Measurements from ENCODE around the gene RAP1A.

RAP1A gene

DNA sequence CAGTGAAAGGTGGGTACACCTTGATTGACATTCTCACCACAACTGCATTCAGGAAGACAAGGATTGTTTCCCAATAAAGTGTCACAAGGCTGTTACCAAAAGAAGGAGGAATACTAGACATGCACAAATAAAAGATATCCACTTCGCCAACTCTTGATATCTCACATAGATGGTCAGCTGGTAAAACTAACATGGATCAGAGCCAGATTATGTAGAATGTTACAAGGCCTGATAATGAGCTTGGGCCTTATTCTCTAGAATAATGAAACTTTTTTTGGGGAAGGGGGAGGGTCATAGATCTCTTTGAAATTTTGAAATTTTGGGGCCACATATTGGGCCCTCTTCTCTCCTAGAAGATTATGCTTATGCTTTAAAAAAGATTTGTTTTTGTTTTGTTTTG lies 24.9 kb downstream of the RAP1A start:
- no peak overlapping the region for H3K4me3 ChIP-seq (ENCODE audit: low read depth, low read length)
- in situ Hi-C loops (cut with HindIII; ENCODE audit: low sequenced_read_pairs), result no loop called here
- TF ChIP-seq, protein P1, sequence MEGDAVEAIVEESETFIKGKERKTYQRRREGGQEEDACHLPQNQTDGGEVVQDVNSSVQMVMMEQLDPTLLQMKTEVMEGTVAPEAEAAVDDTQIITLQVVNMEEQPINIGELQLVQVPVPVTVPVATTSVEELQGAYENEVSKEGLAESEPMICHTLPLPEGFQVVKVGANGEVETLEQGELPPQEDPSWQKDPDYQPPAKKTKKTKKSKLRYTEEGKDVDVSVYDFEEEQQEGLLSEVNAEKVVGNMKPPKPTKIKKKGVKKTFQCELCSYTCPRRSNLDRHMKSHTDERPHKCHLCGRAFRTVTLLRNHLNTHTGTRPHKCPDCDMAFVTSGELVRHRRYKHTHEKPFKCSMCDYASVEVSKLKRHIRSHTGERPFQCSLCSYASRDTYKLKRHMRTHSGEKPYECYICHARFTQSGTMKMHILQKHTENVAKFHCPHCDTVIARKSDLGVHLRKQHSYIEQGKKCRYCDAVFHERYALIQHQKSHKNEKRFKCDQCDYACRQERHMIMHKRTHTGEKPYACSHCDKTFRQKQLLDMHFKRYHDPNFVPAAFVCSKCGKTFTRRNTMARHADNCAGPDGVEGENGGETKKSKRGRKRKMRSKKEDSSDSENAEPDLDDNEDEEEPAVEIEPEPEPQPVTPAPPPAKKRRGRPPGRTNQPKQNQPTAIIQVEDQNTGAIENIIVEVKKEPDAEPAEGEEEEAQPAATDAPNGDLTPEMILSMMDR (IDR thresholded peaks at IDR 0.05; ENCODE audit: low read depth, low read length, missing control alignments), result no peak
- DNase-seq (ENCODE audit: low read depth), result no peak

DNA sequence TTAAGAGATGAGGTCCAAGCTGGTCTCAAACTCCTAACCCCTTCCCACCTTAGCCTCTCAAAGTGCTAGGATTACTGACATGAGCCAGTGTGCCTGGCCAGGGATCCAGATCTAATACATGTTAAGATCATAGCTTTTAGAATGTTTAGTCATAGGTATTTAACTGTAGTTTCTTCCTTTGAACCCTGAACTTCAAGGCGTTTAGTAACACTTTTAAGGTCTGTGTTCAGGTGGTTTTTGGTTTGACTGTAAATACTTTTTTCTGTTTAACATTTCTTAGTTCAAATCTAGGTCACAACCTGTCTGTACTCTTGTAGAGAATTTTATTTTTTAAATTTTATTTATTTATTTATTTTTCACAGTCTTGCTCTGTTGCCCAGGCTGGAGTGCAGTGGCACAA lies 28.1 kb downstream of the RAP1A start:
- H3K4me3 ChIP-seq (ENCODE audit: low read depth, low read length), result no peak overlapping the region
- in situ Hi-C loops (cut with HindIII; ENCODE audit: low sequenced_read_pairs), result no loop called here
- no peak for DNase-seq (ENCODE audit: low read depth)
- TF ChIP-seq, protein P1 (IDR thresholded peaks at IDR 0.05; ENCODE audit: low read depth, low read length, missing control alignments), result no peak

DNA sequence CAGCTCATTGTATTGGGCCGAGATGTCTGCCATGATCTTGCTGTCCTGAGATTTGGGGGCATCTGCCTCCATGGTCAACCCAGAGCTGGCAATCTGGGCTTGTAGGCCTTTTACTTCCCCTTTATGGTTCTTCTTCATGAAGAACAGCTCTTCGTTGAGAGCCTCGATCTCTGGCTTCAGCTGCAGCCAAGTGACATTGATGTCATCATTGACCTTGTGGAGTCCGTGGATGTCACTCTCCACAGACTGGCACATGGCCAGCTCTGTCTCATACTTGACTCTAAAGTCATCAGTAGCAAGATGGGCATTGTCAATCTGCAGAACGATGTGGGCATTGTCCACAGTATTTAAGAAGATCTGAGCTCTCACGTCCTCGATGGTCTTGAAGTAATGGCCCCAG lies 29.2 kb downstream of the RAP1A start:
- in situ Hi-C loops (cut with HindIII; ENCODE audit: low sequenced_read_pairs), result no loop called here
- no peak overlapping the region for H3K4me3 ChIP-seq (ENCODE audit: low read depth, low read length)
- no peak for DNase-seq (ENCODE audit: low read depth)
- TF ChIP-seq, protein P1 (IDR thresholded peaks at IDR 0.05; ENCODE audit: low read depth, low read length, missing control alignments), result no peak

DNA sequence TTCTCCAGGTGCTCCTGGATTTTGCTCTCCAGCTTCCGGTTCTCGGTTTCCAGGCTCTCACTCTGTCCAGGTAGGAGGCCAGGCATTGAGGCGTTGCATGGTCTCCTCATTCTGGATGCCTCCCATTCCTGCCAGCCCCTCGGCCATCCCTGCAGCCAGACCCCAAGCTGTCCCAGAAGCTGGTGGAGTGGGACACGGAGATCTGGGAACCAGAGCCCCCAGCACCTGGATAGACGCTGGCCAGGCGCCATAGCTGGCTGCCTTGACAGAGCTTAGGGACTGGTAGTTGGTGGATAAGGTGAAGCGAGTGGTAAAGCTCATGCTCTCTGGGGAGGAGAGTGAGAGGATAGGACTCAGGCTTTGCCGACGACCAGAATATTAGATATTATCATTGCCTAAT lies 29.6 kb downstream of the RAP1A start:
- TF ChIP-seq, protein P1 (IDR thresholded peaks at IDR 0.05; ENCODE audit: low read depth, low read length, missing control alignments), result no peak
- no peak overlapping the region for H3K4me3 ChIP-seq (ENCODE audit: low read depth, low read length)
- no peak for DNase-seq (ENCODE audit: low read depth)
- in situ Hi-C loops (cut with HindIII; ENCODE audit: low sequenced_read_pairs), result no loop called here

DNA sequence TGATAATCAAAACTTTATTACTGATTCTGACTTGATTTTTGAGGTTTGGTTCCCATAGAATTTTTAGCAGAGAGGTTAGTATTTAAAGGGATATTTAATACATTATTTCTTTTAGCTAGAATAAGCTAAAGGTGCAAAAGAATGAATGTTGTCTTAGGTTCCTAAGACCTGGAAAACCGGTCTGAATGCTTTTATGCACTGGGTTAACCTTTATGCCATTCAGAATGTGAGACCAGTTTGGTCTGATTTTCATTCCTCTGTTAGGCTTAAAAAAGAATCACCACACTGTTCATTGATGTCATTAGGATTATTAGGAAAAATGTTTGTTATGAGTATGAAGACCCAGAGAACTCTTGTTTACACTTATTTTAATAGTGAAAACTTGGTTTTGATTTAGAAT lies 30.1 kb downstream of the RAP1A start:
- no peak for DNase-seq (ENCODE audit: low read depth)
- TF ChIP-seq, protein P1 (IDR thresholded peaks at IDR 0.05; ENCODE audit: low read depth, low read length, missing control alignments), result no peak
- no peak overlapping the region for H3K4me3 ChIP-seq (ENCODE audit: low read depth, low read length)
- in situ Hi-C loops (cut with HindIII; ENCODE audit: low sequenced_read_pairs), result no loop called here

DNA sequence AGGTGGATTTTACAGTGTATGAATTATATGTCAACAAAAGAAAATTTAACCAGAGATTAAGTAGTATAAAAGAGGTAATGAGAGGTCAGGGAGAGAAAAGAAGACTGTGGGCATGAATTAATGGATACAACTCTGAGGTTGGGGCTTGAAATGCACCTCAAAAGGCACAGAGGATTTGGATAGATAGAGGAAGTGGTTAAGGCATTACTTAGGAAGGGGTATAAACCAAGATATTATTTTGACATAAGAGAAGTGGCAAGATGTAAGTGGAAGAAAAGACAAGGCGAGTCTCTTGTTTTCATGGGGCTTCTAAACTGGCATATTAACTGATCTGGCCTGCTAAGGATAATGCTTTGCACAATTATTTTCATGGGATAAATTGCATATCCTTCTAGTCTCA lies 34.1 kb downstream of the RAP1A start:
- TF ChIP-seq, protein P1 (IDR thresholded peaks at IDR 0.05; ENCODE audit: low read depth, low read length, missing control alignments), result no peak
- in situ Hi-C loops (cut with HindIII; ENCODE audit: low sequenced_read_pairs), result no loop called here
- no peak overlapping the region for H3K4me3 ChIP-seq (ENCODE audit: low read depth, low read length)
- no peak for DNase-seq (ENCODE audit: low read depth)

DNA sequence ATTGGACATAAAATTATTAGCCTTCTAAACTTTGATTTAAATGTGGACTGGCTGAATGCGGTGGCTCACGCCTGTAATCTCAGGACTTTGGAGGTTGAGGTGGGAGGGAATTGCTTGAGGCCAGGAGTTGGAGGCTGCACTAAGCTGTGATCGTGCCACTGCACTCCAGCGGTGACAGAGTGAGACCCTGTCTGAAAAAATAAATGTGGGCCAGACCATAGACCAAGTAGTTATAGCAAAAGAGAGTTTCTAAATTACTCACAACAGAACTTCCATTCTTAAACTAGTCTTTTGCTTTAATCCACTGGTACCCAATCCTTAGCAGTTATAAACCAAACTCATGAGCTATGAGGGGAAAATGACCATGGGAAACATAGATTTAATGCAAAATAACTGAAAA lies 35.2 kb downstream of the RAP1A start:
- in situ Hi-C loops (cut with HindIII; ENCODE audit: low sequenced_read_pairs), result no loop called here
- TF ChIP-seq, protein P1 (IDR thresholded peaks at IDR 0.05; ENCODE audit: low read depth, low read length, missing control alignments), result no peak
- no peak for DNase-seq (ENCODE audit: low read depth)
- H3K4me3 ChIP-seq (ENCODE audit: low read depth, low read length), result no peak overlapping the region
